H1 (cell line): ENCODE results near the gene RNF38. TPM values are rescaled to one million over a fixed set of nuclear protein-coding genes. Genes with fewer than 3 reads are reported as not detected.

Source experiments
- CTCF ChIA-PET: fragments of 300-600 bp; sonication (Branson Sonifier 250); formaldehyde crosslinking; loops from one replicate; lab custom pipeline; 2021; ENCODE audit not compliant: partially characterized antibody; lab: Charles Lee
- POLR2A ChIA-PET: fragments of 300-600 bp; sonication (Branson Sonifier 250); formaldehyde crosslinking; loops from one replicate; lab custom pipeline; 2021; ENCODE audit warnings: inconsistent platforms; ENCODE audit not compliant: partially characterized antibody; lab: Charles Lee
- DNase-seq, 2 experiments: peaks; one replicate each; pipeline versions ENCODE4 v3.0.0 to v3.0.0-alpha.2; 2010 to 2022; ENCODE audit warnings: low spot score in 2 of 2, low read depth in 1 of 2, mixed read lengths in 1 of 2
- FAIRE-seq: peaks from 2 replicates; lab custom pipeline; 2011; peaks lifted over from hg19 to GRCh38; lab: Jason Lieb, UNC
- H2AFZ ChIP-seq: 2 replicates; pipeline ENCODE4 v1.8.1; 2012; ENCODE audit warnings: low read length, inconsistent platforms
- H2AK5ac ChIP-seq: 2 replicates; pipeline ENCODE4 v1.6.1; 2013; ENCODE audit warnings: low read depth, low read length
- H2BK120ac ChIP-seq: replicated peaks from 2 replicates; pipeline ENCODE3; 2013; ENCODE audit warnings: low read depth, low read length, inconsistent platforms
- H2BK12ac ChIP-seq: 2 replicates; pipeline ENCODE4 v1.6.1; 2013; ENCODE audit warnings: low read depth, low read length
- H2BK15ac ChIP-seq: 2 replicates; pipeline ENCODE4 v1.6.1; 2013; ENCODE audit warnings: low read length
- H2BK20ac ChIP-seq: 2 replicates; pipeline ENCODE4 v1.6.1; 2013; ENCODE audit warnings: low read length
- H2BK5ac ChIP-seq: 2 replicates; pipeline ENCODE4 v1.6.1; 2013; ENCODE audit warnings: low read depth, low read length
- H3K14ac ChIP-seq: 2 replicates; pipeline ENCODE4 v1.6.1; 2013; ENCODE audit warnings: inconsistent platforms; ENCODE audit not compliant: insufficient read length
- H3K18ac ChIP-seq: 2 replicates; pipeline ENCODE4 v1.6.1; 2013; ENCODE audit warnings: low read length; ENCODE audit errors: extremely low read depth
- H3K23ac ChIP-seq: 2 replicates; pipeline ENCODE4 v1.6.1; 2013; ENCODE audit warnings: inconsistent platforms; ENCODE audit not compliant: insufficient read length
- H3K23me2 ChIP-seq: 2 replicates; pipeline ENCODE4 v1.6.1; 2013; ENCODE audit warnings: low read depth, low read length
- H3K27ac ChIP-seq: 2 replicates; pipeline ENCODE4 v1.6.1; 2011; ENCODE audit warnings: low read depth, low read length, inconsistent platforms
- H3K27me3 ChIP-seq, 4 experiments: replicated peaks in 1 of 4; 1 replicate in 1 of 4; 2 replicates in 3 of 4; pipeline versions ENCODE4 v1.6.1 to v1.8.1; 2011 to 2013; ENCODE audit warnings: low read length in 3 of 4, mild to moderate bottlenecking in 3 of 4, inconsistent platforms in 2 of 4, mixed read lengths in 2 of 4, moderate library complexity in 1 of 4; ENCODE audit not compliant: control insufficient read depth in 3 of 4, insufficient read depth in 3 of 4; ENCODE audit errors: extremely low read depth in 1 of 4
- H3K36me3 ChIP-seq, 4 experiments: 2 replicates each; pipeline versions ENCODE4 v1.6.1 to v1.8.1; 2011 to 2013; ENCODE audit warnings: mild to moderate bottlenecking in 4 of 4, low read length in 3 of 4, moderate library complexity in 2 of 4, control low read depth in 1 of 4, inconsistent platforms in 1 of 4; ENCODE audit not compliant: insufficient read depth in 4 of 4, control insufficient read depth in 2 of 4
- H3K4ac ChIP-seq: replicated peaks from 2 replicates; pipeline ENCODE3; 2013; ENCODE audit warnings: low read length, low read depth, mixed read lengths, inconsistent platforms; ENCODE audit not compliant: insufficient read length
- H3K4me1 ChIP-seq, 4 experiments: replicated peaks in 1 of 4; 1 replicate in 1 of 4; 2 replicates in 3 of 4; pipeline versions ENCODE4 v1.6.1 to v1.8.1; 2011 to 2013; ENCODE audit warnings: low read length in 3 of 4, inconsistent platforms in 2 of 4, mixed read lengths in 1 of 4; ENCODE audit not compliant: insufficient read depth in 4 of 4, control insufficient read depth in 3 of 4
- H3K4me2 ChIP-seq, 2 experiments: 2 replicates each; pipeline versions ENCODE4 v1.6.1 to v1.8.1; 2011 to 2013; ENCODE audit warnings: low read depth in 2 of 2, low read length in 2 of 2, control low read depth in 1 of 2, inconsistent platforms in 1 of 2, mild to moderate bottlenecking in 1 of 2; ENCODE audit not compliant: insufficient read depth in 1 of 2
- H3K4me3 ChIP-seq, 4 experiments: fragments of 200-600, 300-600 bp in 1 of 4; sonication (generic), shearing (Covaris generic), sonication (Bioruptor Twin) in 1 of 4; 2 replicates each; pipeline versions ENCODE4 v1.5.1 to v1.8.1; 2011 to 2016; ENCODE audit warnings: low read length in 4 of 4, low read depth in 3 of 4, control low read depth in 2 of 4, inconsistent platforms in 2 of 4, mild to moderate bottlenecking in 2 of 4, mixed read lengths in 1 of 4, moderate library complexity in 1 of 4; ENCODE audit not compliant: insufficient read depth in 2 of 4; ENCODE audit errors: extremely low read depth in 1 of 4
- H3K56ac ChIP-seq: replicated peaks from 2 replicates; pipeline ENCODE3; 2013; ENCODE audit warnings: low read depth, mild to moderate bottlenecking, mixed read lengths, low read length, inconsistent platforms; ENCODE audit not compliant: insufficient read length
- H3K79me1 ChIP-seq: 2 replicates; pipeline ENCODE4 v1.6.1; 2013; ENCODE audit warnings: low read depth, low read length, control low read depth
- H3K79me2 ChIP-seq, 2 experiments: 2 replicates each; pipeline versions ENCODE4 v1.6.1 to v1.8.1; 2012 to 2013; ENCODE audit warnings: low read length in 2 of 2, mild to moderate bottlenecking in 2 of 2, inconsistent platforms in 1 of 2; ENCODE audit not compliant: insufficient read depth in 2 of 2, control insufficient read depth in 1 of 2
- H3K9ac ChIP-seq, 4 experiments: replicated peaks in 1 of 4; 1 replicate in 1 of 4; 2 replicates in 3 of 4; pipeline versions ENCODE4 v1.6.1 to v1.8.1; 2011 to 2013; ENCODE audit warnings: low read depth in 3 of 4, low read length in 3 of 4, control low read depth in 2 of 4, mild to moderate bottlenecking in 2 of 4, moderate library complexity in 2 of 4, inconsistent platforms in 1 of 4; ENCODE audit errors: extremely low read depth in 1 of 4
- H3K9me3 ChIP-seq, 2 experiments: 2 replicates each; pipeline versions ENCODE4 v1.6.1 to v1.8.1; 2012 to 2013; ENCODE audit warnings: mild to moderate bottlenecking in 2 of 2, moderate library complexity in 2 of 2, control low read depth in 1 of 2, inconsistent platforms in 1 of 2, low read depth in 1 of 2, low read length in 1 of 2, mixed read lengths in 1 of 2; ENCODE audit not compliant: insufficient read depth in 2 of 2
- H4K20me1 ChIP-seq, 2 experiments: replicated peaks in 1 of 2; 2 replicates each; pipeline versions ENCODE3 to v1.8.1; 2011 to 2013; ENCODE audit warnings: inconsistent platforms in 2 of 2, low read length in 2 of 2, mild to moderate bottlenecking in 1 of 2; ENCODE audit not compliant: insufficient read depth in 2 of 2, control insufficient read depth in 1 of 2
- H4K5ac ChIP-seq: 2 replicates; pipeline ENCODE4 v1.6.1; 2013; ENCODE audit warnings: low read length, low read depth, mixed read lengths, inconsistent platforms; ENCODE audit not compliant: insufficient read length
- H4K8ac ChIP-seq: 2 replicates; pipeline ENCODE4 v1.8.0; 2013; ENCODE audit warnings: mild to moderate bottlenecking, moderate library complexity, low read length, inconsistent platforms; ENCODE audit not compliant: insufficient read depth; ENCODE audit errors: extremely low read depth
- H4K91ac ChIP-seq: replicated peaks from 2 replicates; pipeline ENCODE3; 2013; ENCODE audit warnings: low read length, mixed read lengths, inconsistent platforms; ENCODE audit not compliant: insufficient read length
- BACH1 ChIP-seq: IDR thresholded peaks from 2 replicates; pipeline ENCODE4 v1.6.1; 2012; ENCODE audit warnings: low read length, improper control_type of control experiment
- RXRA ChIP-seq: IDR thresholded peaks from 2 replicates; pipeline ENCODE4 v1.6.1; 2011; ENCODE audit warnings: low read depth, mild to moderate bottlenecking, low read length, moderate library complexity; ENCODE audit not compliant: insufficient read depth
- WGBS, 2 experiments: shearing (Covaris generic) in 1 of 2; methylation state at CpG; one replicate each; pipeline versions ENCODE4 v1.1.6 to v1.1.7; 2013 to 2015; ENCODE audit warnings: low lambda C conversion rate in 2 of 2, mixed read lengths in 2 of 2, inconsistent platforms in 1 of 2, low coverage in 1 of 2, missing lambda C conversion rate in 1 of 2; ENCODE audit not compliant: insufficient replicate concordance in 2 of 2, insufficient coverage in 1 of 2, insufficient read length in 1 of 2; ENCODE audit errors: extremely low coverage in 1 of 2, missing lambda C conversion rate in 1 of 2; 5-methylcytosine and 5-hydroxymethylcytosine counted together
- polyA plus RNA-seq, 7 experiments: library from polyadenylated mRNA; depleted of rRNA in 3 of 7; stranded (reverse) in 5 of 7; unstranded in 2 of 7; fragments of >200 nt in 5 of 7; fragments of 200-250 nt in 2 of 7; gene quantifications; 1 replicate in 5 of 7; 2 replicates in 1 of 7; 4 replicates in 1 of 7; pipeline versions ENCODE4 v1.2.1 to v1.2.3, GENCODE V29; 2011 to 2013; ENCODE audit warnings: missing spikeins in 2 of 7, mixed read lengths in 2 of 7
- total RNA-seq: library from RNA; stranded (reverse); fragmentation: NEBNext Ultra II Directional; extraction: Animal tissue kit (Norgen Biotek cat#: 25700); gene quantifications from 2 replicates; pipeline ENCODE4 v1.2.1, GENCODE V29; 2021

RNF38 gene
- total and polyA plus RNA-seq, 2 of the 8 experiments (the other 6 are each of a cell fraction or from before 2014, with no cell fraction given), result 54.9 to 60.9 TPM

- Histone ChIP-seq H3K18ac (no peak overlapping the region), H3K79me2 (peaks cover 0 to 94% of the 10 kb centered on the region in 2 experiments; a peak in 3 of 4 replicates), H4K91ac (no peak overlapping the region), H3K4ac (no peak overlapping the region), H2BK5ac (no peak overlapping the region), H3K9me3 (no peaks in the 10 kb centered on the region), H3K56ac (no peak overlapping the region), H2BK120ac (no peak overlapping the region), H3K27me3 (no peaks in the 10 kb centered on the region), H3K14ac (no peak overlapping the region), H3K23me2 (no peaks in the 10 kb centered on the region), H3K4me2 (no peak overlapping the region), H3K4me3 (no peak overlapping the region), H2BK15ac (no peak overlapping the region), H3K36me3 (no peaks in the 10 kb centered on the region), H2AFZ (no peak overlapping the region), H2BK20ac (no peak overlapping the region), H4K8ac (no peak overlapping the region), H4K5ac (no peak overlapping the region), H2BK12ac (no peak overlapping the region), H4K20me1 (peaks cover 9 to 11% of the 10 kb centered on the region in 2 experiments), H2AK5ac (no peak overlapping the region), H3K27ac (no peak overlapping the region), H3K4me1 (peaks cover 1 to 6% (median 4%) of the 10 kb centered on the region in 4 experiments; a peak in 3 of 7 replicates), H3K9ac (no peak overlapping the region), H3K23ac (no peak overlapping the region), H3K79me1 (peaks cover 2% of the 10 kb centered on the region)
- TF ChIP-seq RXRA (no peak), BACH1 (no peak)
- CTCF ChIA-PET, result interaction anchor here (0.8 to 7.0 kb wide), 5 partner anchors 11 to 122 kb away, joined by 3 to 84 read pairs (median 16); no protein-coding TSS in a partner anchor
- 85% methylated on average over 2 of the region's 2 CpGs; no CpG with 5 or more reads in 1 of the 2 experiments for WGBS, 2 experiments
- FAIRE-seq (no peak), DNase-seq (no peak)
- POLR2A ChIA-PET, result interaction anchor here (0.6 to 2.4 kb wide), 6 partner anchors 9 to 1596 kb away, joined by 3 to 6 read pairs (median 4); no protein-coding TSS in a partner anchor
These were observed 36.8 kb upstream of the RNF38 start for GRCh38 chr9:36436909-36437308.
